KMS-11 (cell line): ENCODE measurements around the gene CDH4.

Experiments
- H2AFZ ChIP-seq: fragments of 200-600 bp; sonication (generic); 2 replicates; pipeline ENCODE4 v1.6.1; 2016; ENCODE audit warnings: antibody characterized with exemption, mixed run types, low read depth
- H3K27ac ChIP-seq: fragments of 200-600 bp; sonication (generic); 2 replicates; pipeline ENCODE4 v1.6.1; 2016; ENCODE audit warnings: mild to moderate bottlenecking, mixed run types
- H3K27me3 ChIP-seq: fragments of 200-600 bp; sonication (generic); 2 replicates; pipeline ENCODE4 v1.6.1; 2017; ENCODE audit warnings: mild to moderate bottlenecking, low read depth, mixed run types, moderate library complexity; ENCODE audit not compliant: insufficient read depth
- H3K36me3 ChIP-seq: fragments of 200-600 bp; sonication (generic); 2 replicates; pipeline ENCODE4 v1.6.1; 2017; ENCODE audit warnings: mild to moderate bottlenecking, mixed run types; ENCODE audit not compliant: insufficient read depth
- H3K4me1 ChIP-seq: fragments of 200-600 bp; sonication (generic); 2 replicates; pipeline ENCODE4 v1.6.1; 2016; ENCODE audit warnings: mild to moderate bottlenecking, low read depth, mixed run types; ENCODE audit not compliant: poor library complexity, severe bottlenecking
- H3K4me2 ChIP-seq: fragments of 200-600 bp; sonication (generic); 2 replicates; pipeline ENCODE4 v1.7.0; 2016; ENCODE audit warnings: mild to moderate bottlenecking, mixed run types
- H3K4me3 ChIP-seq: fragments of 200-600 bp; sonication (generic); IDR thresholded peaks from 2 replicates; pipeline ENCODE4 v1.6.1; 2017; ENCODE audit warnings: low read depth, low read length, mixed read lengths; ENCODE audit not compliant: insufficient read depth
- H3K79me2 ChIP-seq: fragments of 200-600 bp; sonication (generic); 2 replicates; pipeline ENCODE4 v1.6.1; 2016; ENCODE audit warnings: low read depth, mixed run types; ENCODE audit not compliant: insufficient read depth
- H3K9ac ChIP-seq: fragments of 200-600 bp; sonication (generic); 2 replicates; pipeline ENCODE4 v1.6.1; 2016; ENCODE audit warnings: mild to moderate bottlenecking, mixed run types
- H4K20me1 ChIP-seq: fragments of 200-600 bp; sonication (generic); 2 replicates; pipeline ENCODE4 v1.6.1; 2016; ENCODE audit warnings: mild to moderate bottlenecking, mixed run types; ENCODE audit not compliant: insufficient read depth
- CTCF ChIP-seq: fragments of 200-600 bp; sonication (generic); conservative IDR thresholded peaks from 2 replicates; pipeline ENCODE4 v1.6.1; 2017; ENCODE audit warnings: low read depth, mild to moderate bottlenecking, antibody characterized with exemption, low read length, moderate library complexity, mixed read lengths

Gene CDH4

DNA sequence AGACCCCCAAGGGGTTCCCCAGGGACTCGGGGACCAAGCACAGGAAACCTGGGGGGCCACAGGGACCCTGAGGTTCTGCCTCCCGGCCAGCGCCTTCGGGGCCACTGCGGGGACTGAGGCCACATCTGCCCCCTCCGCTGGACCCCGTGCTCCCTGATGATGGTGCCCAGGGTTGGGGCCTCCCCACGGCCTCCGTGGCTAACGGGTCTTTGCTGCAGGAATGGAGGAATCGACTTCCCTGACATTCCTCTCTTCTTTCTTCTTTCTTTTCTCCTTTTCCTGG is 483.4 kb downstream of the CDH4 start:
- Histone ChIP-seq H3K27me3 (peaks cover 33% of the 10 kb centered on the region), H3K36me3 (no peaks in the 10 kb centered on the region), H4K20me1 (no peaks in the 10 kb centered on the region), H3K4me2 (no peak overlapping the region), H2AFZ (no peak overlapping the region), H3K4me3 (no peak overlapping the region), H3K9ac (no peak overlapping the region), H3K27ac (no peak overlapping the region), H3K79me2 (no peaks in the 10 kb centered on the region), H3K4me1 (no peaks in the 10 kb centered on the region)
- TF ChIP-seq CTCF: no peak

DNA sequence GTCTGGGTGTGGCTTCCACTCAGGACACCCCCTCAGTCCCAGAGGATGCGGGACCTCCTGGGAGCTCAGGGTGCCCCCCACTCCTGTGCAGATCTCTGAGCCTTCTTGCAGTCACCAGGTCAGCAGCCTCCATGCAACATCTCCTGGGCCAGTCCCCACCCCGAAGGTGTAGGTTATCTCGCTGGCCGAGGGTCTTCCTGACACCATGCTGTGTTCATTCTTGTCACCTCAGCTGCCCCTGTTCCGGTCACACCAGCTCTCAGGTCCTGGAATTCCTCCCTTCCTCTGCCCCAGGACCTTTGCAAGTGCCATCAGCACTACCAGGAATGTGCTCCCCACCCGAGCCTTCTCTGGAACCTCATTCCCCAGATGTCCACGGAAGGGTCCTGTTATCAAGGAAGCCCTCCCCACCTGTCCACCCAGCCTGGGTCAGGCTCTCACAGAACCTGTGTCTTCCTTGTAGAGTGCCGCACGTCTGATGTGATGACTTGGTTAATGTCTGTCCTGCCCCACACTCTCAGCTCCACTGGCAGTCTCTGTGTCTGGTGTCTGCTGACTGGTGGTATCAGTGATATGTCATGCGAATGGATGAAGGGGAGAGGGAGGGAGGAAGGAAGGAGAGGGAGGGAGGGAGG is 484.1 kb downstream of the CDH4 start:
- no peak overlapping the region for H3K27ac ChIP-seq

DNA sequence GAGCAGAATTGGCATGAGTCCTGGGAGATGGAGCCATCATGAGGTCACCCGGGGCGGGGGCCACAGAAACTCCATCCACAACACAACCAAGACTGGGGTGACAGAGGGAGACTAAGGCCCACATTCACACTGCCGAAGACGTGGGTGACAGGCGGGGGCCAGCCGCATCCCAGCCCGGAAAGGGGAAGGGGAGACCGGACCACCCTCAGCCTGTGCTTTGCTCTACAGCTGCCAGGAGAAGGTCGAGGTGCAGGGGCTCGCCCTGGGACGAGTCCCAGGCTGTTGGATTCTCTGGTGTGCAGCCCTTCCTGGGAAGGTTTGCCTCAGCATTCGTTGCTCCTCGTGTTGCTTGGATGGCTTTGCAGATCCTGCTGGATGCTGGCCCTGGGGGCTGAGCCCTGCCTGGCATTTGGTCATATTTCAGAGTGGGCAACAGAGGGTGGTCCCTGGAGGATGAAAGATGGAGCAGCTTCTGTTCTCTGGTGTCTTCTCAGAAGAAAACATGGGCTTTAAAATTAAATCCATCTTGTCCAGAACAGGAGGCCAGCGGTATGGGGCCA is 484.8 kb downstream of the CDH4 start:
- no peaks in the 10 kb centered on the region for H3K4me1 ChIP-seq
- H3K4me2 ChIP-seq: no peak overlapping the region
- H3K36me3 ChIP-seq: no peaks in the 10 kb centered on the region
- H2AFZ ChIP-seq: no peak overlapping the region
- H3K79me2 ChIP-seq: no peaks in the 10 kb centered on the region
- H3K4me3 ChIP-seq: no peak overlapping the region
- no peak for TF ChIP-seq CTCF
- H3K9ac ChIP-seq: no peak overlapping the region
- H3K27ac ChIP-seq: no peak overlapping the region
- H4K20me1 ChIP-seq: no peaks in the 10 kb centered on the region
- peaks cover 33% of the 10 kb centered on the region for H3K27me3 ChIP-seq

More for the DNA sequence above, 484.1 kb downstream of the CDH4 start:
- no peak for TF ChIP-seq CTCF
- no peak overlapping the region for H3K9ac ChIP-seq
- no peaks in the 10 kb centered on the region for H4K20me1 ChIP-seq
- no peak overlapping the region for H3K4me2 ChIP-seq
- peaks cover 33% of the 10 kb centered on the region for H3K27me3 ChIP-seq
- no peak overlapping the region for H2AFZ ChIP-seq
- no peaks in the 10 kb centered on the region for H3K4me1 ChIP-seq
- no peaks in the 10 kb centered on the region for H3K79me2 ChIP-seq
- H3K36me3 ChIP-seq: no peaks in the 10 kb centered on the region
- no peak overlapping the region for H3K4me3 ChIP-seq

- H3K27me3 ChIP-seq: peaks cover 33% of the 10 kb centered on the region
- no peak overlapping the region for H3K4me3 ChIP-seq
- H3K36me3 ChIP-seq: no peaks in the 10 kb centered on the region
- no peaks in the 10 kb centered on the region for H3K4me1 ChIP-seq
- H3K79me2 ChIP-seq: no peaks in the 10 kb centered on the region
- H3K9ac ChIP-seq: no peak overlapping the region
- H2AFZ ChIP-seq: no peak overlapping the region
- H4K20me1 ChIP-seq: no peaks in the 10 kb centered on the region
- no peak overlapping the region for H3K27ac ChIP-seq
- no peak overlapping the region for H3K4me2 ChIP-seq
- TF ChIP-seq CTCF: no peak
These were observed 485.3 kb downstream of the CDH4 start for GRCh38 chr20:61737346-61737745.
